Epithelial cell of esophagus (primary cell): ENCODE results near the gene SEZ6.

Experiments
- DNase-seq: peaks from one replicate; pipeline ENCODE4 v3.0.0; 2010; ENCODE audit warnings: low read depth
- H3K4me3 ChIP-seq: 2 replicates; pipeline ENCODE4 v1.5.1; 2011; ENCODE audit warnings: mild to moderate bottlenecking, low read length, control low read depth
- TF ChIP-seq, protein P1 (sequence below): IDR thresholded peaks from 2 replicates; pipeline ENCODE4 v1.5.1; 2011; ENCODE audit warnings: low read depth, mild to moderate bottlenecking, low read length, control low read depth, inconsistent platforms; ENCODE audit not compliant: insufficient read depth; ENCODE audit errors: missing control alignments

The SEZ6 gene

DNA sequence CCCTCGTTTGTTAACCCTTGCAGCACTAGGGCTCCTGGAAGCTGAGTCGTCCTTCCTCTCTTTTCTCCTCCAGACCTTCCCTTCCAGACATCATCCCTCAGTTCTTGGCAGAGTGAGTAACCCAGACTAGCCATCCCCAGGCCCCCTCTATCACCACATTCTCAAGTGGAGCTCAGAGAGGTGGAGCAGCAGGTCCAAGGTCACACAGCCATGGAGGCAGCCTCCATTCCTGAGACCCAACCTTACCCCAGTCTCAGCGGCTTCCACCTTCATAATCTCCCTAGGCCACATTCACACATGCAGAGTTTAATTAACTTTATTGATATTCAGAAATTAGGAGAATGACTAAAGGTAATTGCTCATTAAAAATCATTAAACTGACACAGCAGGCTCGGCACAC is 3.0 kb downstream of the SEZ6 start:
- no peak overlapping the region for H3K4me3 ChIP-seq
- no peak for DNase-seq
- TF ChIP-seq, protein P1, sequence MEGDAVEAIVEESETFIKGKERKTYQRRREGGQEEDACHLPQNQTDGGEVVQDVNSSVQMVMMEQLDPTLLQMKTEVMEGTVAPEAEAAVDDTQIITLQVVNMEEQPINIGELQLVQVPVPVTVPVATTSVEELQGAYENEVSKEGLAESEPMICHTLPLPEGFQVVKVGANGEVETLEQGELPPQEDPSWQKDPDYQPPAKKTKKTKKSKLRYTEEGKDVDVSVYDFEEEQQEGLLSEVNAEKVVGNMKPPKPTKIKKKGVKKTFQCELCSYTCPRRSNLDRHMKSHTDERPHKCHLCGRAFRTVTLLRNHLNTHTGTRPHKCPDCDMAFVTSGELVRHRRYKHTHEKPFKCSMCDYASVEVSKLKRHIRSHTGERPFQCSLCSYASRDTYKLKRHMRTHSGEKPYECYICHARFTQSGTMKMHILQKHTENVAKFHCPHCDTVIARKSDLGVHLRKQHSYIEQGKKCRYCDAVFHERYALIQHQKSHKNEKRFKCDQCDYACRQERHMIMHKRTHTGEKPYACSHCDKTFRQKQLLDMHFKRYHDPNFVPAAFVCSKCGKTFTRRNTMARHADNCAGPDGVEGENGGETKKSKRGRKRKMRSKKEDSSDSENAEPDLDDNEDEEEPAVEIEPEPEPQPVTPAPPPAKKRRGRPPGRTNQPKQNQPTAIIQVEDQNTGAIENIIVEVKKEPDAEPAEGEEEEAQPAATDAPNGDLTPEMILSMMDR: no peak

DNA sequence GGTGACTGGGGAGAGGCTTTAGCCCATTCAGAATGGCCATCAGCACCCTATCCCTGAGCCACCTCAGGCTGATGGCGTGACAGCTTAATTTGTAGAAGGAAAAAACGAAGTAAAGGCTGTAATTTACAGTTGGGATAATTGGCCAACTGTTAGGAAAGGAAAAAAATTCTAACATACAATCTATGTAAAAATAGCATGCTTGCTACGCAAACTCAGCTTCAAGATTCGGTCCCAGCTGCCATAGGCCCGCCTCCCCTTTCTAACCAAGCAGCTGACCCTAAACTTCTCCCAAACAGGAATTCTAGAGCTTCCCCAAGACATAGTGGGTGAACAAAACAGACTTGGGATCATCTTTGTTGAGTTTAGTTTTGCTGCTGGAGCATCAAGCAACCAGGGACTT is 4.9 kb downstream of the SEZ6 start:
- DNase-seq: no peak
- H3K4me3 ChIP-seq: no peak overlapping the region
- TF ChIP-seq, protein P1: no peak

DNA sequence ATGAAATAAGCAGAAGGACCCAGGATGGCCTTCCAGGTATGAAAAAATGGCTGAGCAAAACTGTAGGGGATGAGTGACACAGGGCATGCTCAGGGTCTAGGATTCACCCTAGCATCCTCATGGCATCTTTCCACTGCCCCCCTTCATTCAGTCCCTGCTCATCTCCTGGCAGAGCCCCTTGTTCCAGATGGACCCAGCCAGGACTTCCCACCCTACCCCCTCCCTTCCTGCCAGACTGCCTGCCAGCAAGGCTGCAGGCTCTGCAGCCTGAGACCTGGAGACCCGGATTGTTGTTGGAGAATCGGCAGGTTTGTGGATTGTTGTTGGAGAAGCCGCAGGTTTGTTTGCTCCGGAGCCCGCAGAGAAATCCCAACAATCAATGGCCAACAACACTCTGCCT is 6.6 kb downstream of the SEZ6 start:
- no peak for DNase-seq
- TF ChIP-seq, protein P1: no peak
- no peak overlapping the region for H3K4me3 ChIP-seq

DNA sequence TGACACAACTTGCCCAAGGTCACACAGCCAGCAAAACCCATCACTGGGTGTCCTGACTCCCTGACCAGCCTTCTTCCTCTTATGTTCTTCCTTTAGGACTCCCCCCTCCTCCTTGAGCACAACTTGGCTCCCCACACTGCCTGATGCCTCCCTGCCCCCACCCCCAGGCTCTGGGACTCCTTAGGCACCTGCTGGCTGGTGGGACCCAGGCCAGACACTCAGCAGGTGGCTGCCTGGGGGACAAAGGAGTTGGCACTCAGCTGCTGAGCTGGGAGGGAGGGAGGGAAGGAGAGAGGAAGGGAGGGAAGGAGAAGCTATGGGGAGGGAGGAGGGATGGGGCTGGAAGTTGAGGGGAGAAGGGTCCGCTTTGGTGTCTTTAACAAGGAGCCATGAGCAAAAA is 8.0 kb downstream of the SEZ6 start:
- TF ChIP-seq, protein P1: no peak
- H3K4me3 ChIP-seq: no peak overlapping the region
- no peak for DNase-seq

DNA sequence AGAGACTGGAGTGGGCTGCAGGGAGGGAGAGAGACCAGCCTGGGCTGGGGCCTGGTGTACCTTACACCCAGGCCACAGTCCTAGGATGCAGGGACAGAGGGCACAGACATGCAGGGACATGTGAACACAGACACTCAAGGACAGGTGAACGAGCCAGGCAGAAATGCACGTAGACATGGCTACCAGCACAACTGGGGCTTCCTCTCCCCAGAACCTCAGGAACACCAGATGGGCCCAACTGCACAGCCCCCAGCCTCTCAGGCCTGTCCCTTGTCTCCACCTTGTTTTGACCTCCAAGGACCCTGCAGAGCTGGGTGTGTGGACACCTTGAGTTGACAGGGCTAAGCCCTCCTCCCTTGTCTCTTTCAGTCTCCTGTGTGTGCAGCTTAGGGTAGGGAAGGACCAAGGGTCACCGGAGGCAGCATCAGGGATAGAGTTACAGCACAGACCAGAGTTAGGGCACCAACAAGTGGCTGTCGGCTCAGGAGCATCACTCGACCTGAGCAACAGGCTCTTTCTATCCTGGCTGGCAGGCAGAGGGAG is 9.2 kb downstream of the SEZ6 start:
- DNase-seq: no peak
- TF ChIP-seq, protein P1: no peak
- H3K4me3 ChIP-seq: no peak overlapping the region

DNA sequence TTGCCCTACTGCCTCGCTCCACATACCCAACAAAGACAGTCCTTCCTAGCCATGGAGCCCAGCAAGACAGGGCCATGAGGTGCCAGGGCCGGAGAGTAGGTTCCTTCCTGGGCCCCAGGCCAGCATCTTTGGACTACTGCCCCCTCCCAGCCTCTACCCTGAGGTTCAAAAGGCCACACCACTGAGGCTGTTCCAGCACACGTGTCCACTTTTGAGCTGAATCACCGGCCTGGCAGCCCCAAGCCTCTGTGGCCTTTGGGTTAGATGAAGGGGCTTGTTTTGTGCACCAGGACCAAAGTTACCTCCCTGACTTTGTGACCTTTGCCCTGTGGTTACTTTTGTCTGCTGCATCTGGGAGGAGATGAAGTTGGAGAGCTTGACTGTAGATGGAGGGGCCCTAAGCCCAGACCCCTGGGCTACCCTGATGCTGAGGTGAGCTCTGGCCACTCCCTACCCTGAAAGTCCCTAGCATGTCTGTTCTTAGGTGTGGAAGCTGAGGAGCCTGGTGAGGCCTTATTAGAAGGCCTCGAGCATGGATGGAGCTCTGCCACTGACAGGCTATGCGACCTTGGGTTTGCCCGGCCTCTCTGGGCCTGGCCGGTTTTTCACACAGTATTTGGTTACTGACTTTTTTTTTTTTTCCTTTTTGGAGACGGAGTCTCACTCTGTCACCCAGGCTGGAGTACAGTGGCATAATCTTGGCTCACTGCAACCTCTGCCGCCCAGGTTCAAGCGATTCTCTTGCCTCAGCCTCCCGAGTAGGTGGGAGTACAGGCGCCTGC is 12.0 kb downstream of the SEZ6 start:
- no peak overlapping the region for H3K4me3 ChIP-seq
- DNase-seq: no peak
- TF ChIP-seq, protein P1: no peak
